ENCODE results near the gene TSPEAR.
"Not testable (repeated sequence)": the region's sequence is repeated elsewhere in the genome, so short reads cannot be mapped to it uniquely, and the experiment has no call there.

TSPEAR gene

GRCh38 chr21:44681861-44682579, 29.4 kb downstream of the TSPEAR start, which contains the start of gene KRTAP12-1:
TSS of gene KRTAP12-1 (minus strand) at chr21:44682163. CDS start at chr21:44682123, 40 bp downstream.
- no peak for DNase-seq

DNA sequence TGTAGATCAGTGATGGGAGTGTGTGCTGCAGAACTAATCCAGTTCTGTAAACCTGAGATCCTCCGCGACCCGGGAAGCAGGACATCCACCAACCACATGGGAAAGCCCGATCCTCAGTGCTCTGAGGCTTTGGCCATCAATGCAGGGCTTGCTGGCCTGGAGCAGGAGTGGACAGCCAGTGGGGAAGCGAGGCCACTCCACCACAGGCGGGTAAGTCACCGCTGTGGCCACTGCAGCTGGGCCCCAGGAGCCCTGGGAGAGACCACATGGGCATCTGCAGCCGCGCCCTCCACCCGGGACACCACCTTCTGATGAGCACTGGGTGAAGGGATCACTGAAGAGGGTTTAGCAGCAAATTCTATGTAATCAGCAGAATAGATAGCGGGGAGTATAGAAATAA, 30.2 kb downstream of the TSPEAR start:
- DNase-seq: no peak

DNA sequence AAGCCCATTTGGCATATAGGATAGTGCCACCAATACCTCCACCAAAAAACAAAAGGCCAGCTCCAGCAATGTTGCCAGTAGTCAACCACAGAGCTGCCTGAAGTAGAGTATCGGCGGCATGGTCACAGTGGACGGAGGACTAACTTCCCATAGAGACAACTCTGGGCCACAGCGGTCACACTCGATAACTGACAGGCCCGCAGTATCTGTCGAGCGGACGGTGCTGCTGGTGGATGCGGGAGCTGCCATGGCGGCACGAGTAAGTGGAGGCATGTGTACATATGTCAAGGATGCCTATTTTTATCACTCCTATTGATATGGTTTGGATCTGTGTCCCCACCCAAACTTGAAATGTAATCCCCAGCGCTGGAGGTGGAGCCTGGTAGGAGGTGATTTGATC, 33.5 kb downstream of the TSPEAR start:
- no peak for DNase-seq

DNA sequence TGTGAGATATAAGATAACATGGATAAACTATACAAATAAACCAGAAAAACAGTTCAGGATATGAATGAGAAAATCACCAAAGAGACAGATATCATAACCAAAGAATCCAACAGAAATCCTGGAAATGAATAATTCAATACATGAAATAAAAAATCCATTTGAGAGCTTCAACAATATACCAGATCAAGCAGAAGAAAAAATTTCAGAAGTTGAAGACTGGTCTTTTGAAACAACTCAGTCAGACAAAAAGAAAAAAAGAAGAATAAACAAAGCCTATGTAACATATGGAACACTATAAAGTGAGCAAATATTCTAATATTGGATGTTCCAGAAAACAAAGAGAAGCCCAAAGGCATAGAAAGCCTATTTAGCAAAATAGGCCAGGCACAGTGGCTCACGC, 39.5 kb downstream of the TSPEAR start:
- no peak for DNase-seq

- no peak for DNase-seq
Observed at GRCh38 chr21:44670642-44671432, 40.5 kb downstream of the TSPEAR start.

GRCh38 chr21:44667612-44668011, 43.8 kb downstream of the TSPEAR start:
- no peak for DNase-seq

- no peak for DNase-seq
Observed at GRCh38 chr21:44666401-44667320, 44.7 kb downstream of the TSPEAR start, which contains the start of gene KRTAP12-2. TSS of gene KRTAP12-2 (minus strand) at chr21:44666927. CDS start at chr21:44666886, 41 bp downstream.

DNA sequence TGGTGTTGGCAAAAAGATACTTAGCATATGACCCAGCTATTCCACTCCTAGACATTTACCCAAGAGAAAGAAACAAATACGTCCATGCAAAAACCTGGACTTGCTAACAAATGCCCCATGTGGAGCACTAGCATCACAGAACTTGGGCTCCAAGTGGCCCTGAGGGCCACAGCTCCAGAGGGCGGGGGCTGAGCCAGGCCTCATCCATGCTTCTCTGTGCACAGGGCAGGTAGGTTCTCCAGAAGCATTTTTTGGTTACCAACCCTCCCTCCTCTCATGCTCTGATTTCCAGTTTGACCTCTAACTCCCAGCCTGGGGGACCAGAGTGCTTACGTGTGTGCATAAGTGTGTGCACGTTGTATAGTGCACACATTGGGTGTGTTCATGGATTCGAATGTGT, 46.7 kb downstream of the TSPEAR start:
- no peak for DNase-seq

DNA sequence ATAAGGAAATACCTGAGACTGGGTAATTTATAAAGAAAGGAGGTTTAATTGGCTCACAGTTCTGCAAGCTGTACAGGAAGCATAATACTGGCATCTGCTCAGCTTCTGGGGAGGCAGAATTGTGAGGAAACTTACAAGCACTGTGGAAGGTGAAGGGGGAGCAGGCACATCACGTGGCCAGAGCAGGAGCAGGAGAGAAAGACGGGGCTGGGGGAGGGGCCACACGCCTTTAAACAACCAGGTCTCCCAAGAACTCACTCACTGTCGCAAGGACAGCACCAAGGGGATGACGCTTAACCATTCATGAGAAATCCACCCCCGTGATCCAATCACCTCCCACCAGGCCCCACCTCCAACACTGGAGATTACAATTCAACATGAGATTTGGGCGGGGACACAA, 49.8 kb downstream of the TSPEAR start:
- DNase-seq: not testable (repeated sequence)

DNA sequence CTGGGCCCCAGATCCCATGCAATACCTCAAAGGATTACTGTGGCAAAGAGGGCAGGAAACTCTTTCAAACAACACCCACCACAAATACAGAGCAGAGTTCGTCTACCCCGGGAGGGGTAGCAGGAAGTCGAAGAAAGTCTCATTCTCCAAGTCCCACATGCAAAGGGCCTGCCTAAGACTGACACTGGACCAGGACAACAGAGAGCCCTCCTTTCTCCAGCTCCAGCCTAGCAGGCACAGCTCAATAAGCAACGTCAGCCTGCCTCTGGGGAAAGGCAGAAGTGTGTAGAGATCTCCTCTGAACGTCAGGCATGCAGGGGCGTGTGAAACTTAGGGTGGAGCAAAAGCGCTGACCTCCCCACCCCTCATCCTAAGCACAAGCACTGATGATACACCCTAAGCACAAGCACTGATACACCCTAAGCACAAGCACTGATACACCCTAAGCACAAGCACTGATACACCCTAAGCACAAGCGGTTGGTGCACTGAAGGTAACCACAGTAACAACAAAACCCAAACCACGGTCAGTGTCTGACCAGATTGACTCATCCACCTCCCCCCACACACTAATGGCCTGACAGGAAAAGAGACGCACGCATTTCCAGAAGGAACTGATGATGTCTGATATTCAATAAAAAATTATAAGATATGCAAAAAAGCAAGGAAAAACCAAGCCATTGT, 52.3 kb downstream of the TSPEAR start:
- DNase-seq: peak in 1 of 4 experiments; percentile 0

DNA sequence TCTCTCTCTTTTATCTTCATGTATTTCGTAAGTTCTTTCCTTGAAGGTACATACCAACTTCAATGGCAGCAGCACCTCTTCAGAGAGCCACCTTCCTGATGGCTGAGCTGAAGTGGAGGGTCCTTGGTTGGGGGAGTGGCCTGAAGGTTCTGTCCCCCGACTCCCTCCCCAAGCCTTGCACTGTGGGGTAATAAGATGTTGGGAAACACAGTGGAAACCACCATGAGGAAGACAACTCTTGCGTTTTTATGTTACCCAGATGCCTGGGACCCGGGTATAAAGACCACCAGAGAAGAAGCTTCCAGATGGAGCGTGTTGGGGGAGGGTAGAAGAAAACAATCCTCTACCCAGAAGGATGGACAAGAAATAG, 52.8 kb downstream of the TSPEAR start:
- no peak for DNase-seq

GRCh38 chr21:44657635-44658540, 53.5 kb downstream of the TSPEAR start, which contains the start of gene KRTAP12-3:
TSS of gene KRTAP12-3 (plus strand) at chr21:44657932. CDS start at chr21:44657980, 48 bp downstream.
- DNase-seq: no peak

- DNase-seq: no peak
Observed at GRCh38 chr21:44656868-44657267, 54.5 kb downstream of the TSPEAR start.

DNA sequence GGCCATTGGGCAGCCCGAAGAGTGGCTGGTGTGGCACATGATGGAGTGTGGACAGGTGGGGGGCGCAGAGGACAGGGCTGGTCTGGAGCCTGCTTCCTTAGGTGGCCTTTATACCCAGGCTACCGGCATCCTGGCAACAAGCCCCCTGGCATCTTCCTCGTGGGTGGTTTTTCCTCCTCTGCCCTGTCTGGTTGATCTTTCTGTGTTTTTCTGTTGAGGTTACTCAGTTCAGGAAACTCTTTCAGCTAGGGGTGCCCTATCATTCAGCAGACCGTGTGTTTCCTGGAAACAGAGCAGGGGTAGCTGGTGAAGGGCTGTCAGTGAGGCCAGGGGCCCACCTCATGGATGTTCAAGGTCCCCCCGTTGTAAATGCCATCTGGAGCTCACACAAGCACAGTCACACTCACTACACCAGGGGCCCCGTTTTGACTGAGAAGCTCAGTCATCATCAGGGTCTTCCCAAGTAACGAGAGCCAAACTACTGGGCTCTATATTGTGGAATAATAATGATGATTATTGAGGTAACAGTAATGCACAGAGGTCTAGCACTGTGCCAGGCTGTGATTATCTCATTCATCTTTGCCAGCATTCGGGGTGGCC, 56.7 kb downstream of the TSPEAR start, which contains the start of gene KRTAP12-4:
KRTAP12-4 (minus strand) TSS at position 84 of the 600 bp plus-strand sequence; CDS start at position 39, 45 bp downstream.
- DNase-seq: no peak

GRCh38 chr21:44653656-44654575, 57.5 kb downstream of the TSPEAR start:
- DNase-seq: no peak

DNA sequence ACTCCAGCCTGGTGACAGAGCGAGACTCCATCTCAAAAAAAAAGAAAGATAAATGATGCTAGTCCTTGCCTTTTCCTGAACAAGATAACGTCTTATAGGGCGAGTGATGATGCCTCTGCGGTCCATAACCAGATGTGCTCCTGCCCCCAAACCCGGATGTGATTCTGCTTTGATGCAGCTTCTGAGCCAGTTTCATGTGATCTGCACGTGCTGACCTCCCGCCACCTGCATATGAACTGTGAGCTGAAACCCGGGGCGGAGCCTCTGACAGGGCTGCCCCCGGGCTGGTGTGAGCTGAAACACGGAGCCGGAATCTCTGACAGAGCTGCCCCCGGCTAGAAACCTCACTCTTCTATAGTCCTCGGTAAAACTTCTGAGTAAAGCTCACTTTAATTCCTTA, 58.2 kb downstream of the TSPEAR start:
- no peak for DNase-seq

GRCh38 chr21:44650973-44651675, 60.2 kb downstream of the TSPEAR start:
- no peak for DNase-seq

GRCh38 chr21:44650265-44650972, 61.0 kb downstream of the TSPEAR start:
- no peak for DNase-seq
